Mucosa of descending colon (tissue), 3 donors: Measurements from ENCODE around the gene ZNF362. TPM values are rescaled to one million over a fixed set of nuclear protein-coding genes. Genes with fewer than 3 reads are reported as not detected.

ENCODE experiments used
- ATAC-seq: fragments of 200-7000 bp; cut with Tn5 transposase; one replicate; pipeline ENCODE4 v1.9.1; 2020; ENCODE audit warnings: mild to moderate bottlenecking, moderate library complexity
- DNase-seq, 3 donors: peaks; one replicate each; pipeline ENCODE4 v3.0.0-alpha.2; 2020
- H3K36me3 ChIP-seq: fragments of 200-600 bp; one replicate; pipeline ENCODE4 v1.8.0; 2021; ENCODE audit warnings: low read depth, mild to moderate bottlenecking
- H3K4me1 ChIP-seq: fragments of 200-600 bp; one replicate; pipeline ENCODE4 v1.8.0; 2021; ENCODE audit warnings: low read depth, mild to moderate bottlenecking
- H3K4me3 ChIP-seq: fragments of 200-600 bp; one replicate; pipeline ENCODE4 v1.8.0; 2021; ENCODE audit warnings: mild to moderate bottlenecking
- H3K9me3 ChIP-seq: fragments of 200-600 bp; one replicate; pipeline ENCODE4 v1.8.0; 2021; ENCODE audit warnings: mild to moderate bottlenecking
- CTCF ChIP-seq: fragments of 200-600 bp; IDR thresholded peaks from one replicate; pipeline ENCODE4 v1.8.0; 2022; ENCODE audit warnings: antibody characterized with exemption, mild to moderate bottlenecking
- intact Hi-C, 2 donors: fragments of 100-400 bp; cut with DNase I in 1 of 2; cut with micrococcal nuclease in 1 of 2; formaldehyde crosslinking; loops; one replicate each; pipeline versions ENCODE4 v1.11.0 to v1.11.1; 2022; cut with DNase I, micrococcal nuclease
- total RNA-seq, 3 donors: library from RNA; stranded (reverse); fragmentation: NEBNext Ultra II Directional in 2 of 3; extraction: Animal tissue kit (Norgen Biotek cat#: 25700) in 2 of 3; gene quantifications; one replicate each; pipeline versions ENCODE4 v1.2.1 to v1.2.4, GENCODE V29; 2021 to 2023
- donor health status: DM: no; HTN: no; CAD: no; lungs with moderate emphysema.
- donor health status: DM: no; HTN: no; CAD: no.
- donor health status: DM: no; HTN: yes; CAD: no.

The ZNF362 gene
- total RNA-seq, 3 donors from 2014 or later, result 12.1 to 33.3 (median 13.7) TPM

GRCh38 chr1:33316601-33317000 is 60.3 kb downstream of the ZNF362 start:
- no peaks in the 10 kb centered on the region for H3K4me1 ChIP-seq
- H3K9me3 ChIP-seq, result no peaks in the 10 kb centered on the region
- H3K36me3 ChIP-seq, result no peaks in the 10 kb centered on the region
- intact Hi-C loops, result no loop called here
- DNase-seq (peak in 1 of 3 donors; percentile 8), ATAC-seq (no peak)
- TF ChIP-seq CTCF, result no peak
- no peak overlapping the region for H3K4me3 ChIP-seq

GRCh38 chr1:33317354-33317753 is 61.1 kb downstream of the ZNF362 start:
- no peak for TF ChIP-seq CTCF
- DNase-seq (peak in 1 of 3 donors; percentile 3), ATAC-seq (no peak)
- H3K9me3 ChIP-seq, result no peaks in the 10 kb centered on the region
- no peak overlapping the region for H3K4me3 ChIP-seq
- H3K4me1 ChIP-seq, result no peaks in the 10 kb centered on the region
- intact Hi-C loops, result no loop called here
- no peaks in the 10 kb centered on the region for H3K36me3 ChIP-seq

- DNase-seq (peak in 1 of 3 donors; percentile 3), ATAC-seq (no peak)
- no peak for TF ChIP-seq CTCF
- no peaks in the 10 kb centered on the region for H3K9me3 ChIP-seq
- intact Hi-C loops, result no loop called here
- no peaks in the 10 kb centered on the region for H3K4me1 ChIP-seq
- no peaks in the 10 kb centered on the region for H3K36me3 ChIP-seq
- H3K4me3 ChIP-seq, result no peak overlapping the region
These were observed 61.7 kb downstream of the ZNF362 start for GRCh38 chr1:33317946-33318345.

GRCh38 chr1:33319186-33319948 is 63.1 kb downstream of the ZNF362 start:
- DNase-seq (peak in 1 of 3 donors; percentile 16), ATAC-seq (no peak)
- TF ChIP-seq CTCF, result no peak
- intact Hi-C loops, result no loop called here
- Histone ChIP-seq H3K9me3 (no peaks in the 10 kb centered on the region), H3K4me1 (no peaks in the 10 kb centered on the region), H3K4me3 (no peak overlapping the region), H3K36me3 (no peaks in the 10 kb centered on the region)

- DNase-seq (peak in 1 of 3 donors; percentile 27), ATAC-seq (no peak)
- no peak overlapping the region for H3K4me3 ChIP-seq
- intact Hi-C loops, result no loop called here
- H3K9me3 ChIP-seq, result no peaks in the 10 kb centered on the region
- no peaks in the 10 kb centered on the region for H3K4me1 ChIP-seq
- TF ChIP-seq CTCF, result no peak
- peaks cover 7% of the 10 kb centered on the region for H3K36me3 ChIP-seq
These were observed 63.8 kb downstream of the ZNF362 start for GRCh38 chr1:33319949-33320618.
